Measurements from ENCODE around the gene LAT.

DNA sequence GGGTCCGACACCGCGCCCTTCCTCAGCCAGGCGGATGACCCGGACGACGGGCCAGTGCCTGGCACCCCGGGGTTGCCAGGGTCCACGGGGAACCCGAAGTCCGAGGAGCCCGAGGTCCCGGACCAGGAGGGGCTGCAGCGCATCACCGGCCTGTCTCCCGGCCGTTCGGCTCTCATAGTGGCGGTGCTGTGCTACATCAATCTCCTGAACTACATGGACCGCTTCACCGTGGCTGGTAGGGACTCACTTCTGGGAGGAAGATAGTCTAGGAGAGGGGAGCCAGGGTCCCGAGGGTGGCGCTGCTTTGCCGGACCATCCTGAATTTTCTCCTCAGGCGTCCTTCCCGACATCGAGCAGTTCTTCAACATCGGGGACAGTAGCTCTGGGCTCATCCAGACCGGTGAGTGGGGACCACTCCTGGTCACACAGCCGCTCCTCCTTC is 9.7 kb upstream of the LAT start:
- TF ChIP-seq CTCF (IDR thresholded peaks at IDR 0.05; ENCODE audit: low read length), result no peak
- no peak for TF ChIP-seq EZH2 (optimal IDR thresholded peaks at IDR 0.05; ENCODE audit: low read depth, low read length)
- no peak for TF ChIP-seq EZH2phosphoT487 (IDR thresholded peaks at IDR 0.05; ENCODE audit: low read length)

All from MM.1S (cell line).